Gastroesophageal sphincter (tissue), 4 donors: ENCODE measurements around the gene CDKN2D. TPM values are rescaled to one million over a fixed set of nuclear protein-coding genes. Genes with fewer than 3 reads are reported as not detected.

Experiments
- ATAC-seq: fragments of 150-250 bp; one replicate; pipeline ENCODE4 v1.9.1; 2016; ENCODE audit warnings: mild to moderate bottlenecking, moderate library complexity
- H3K27ac ChIP-seq, 4 donors: fragments of 200-600 bp; sonication (generic) in 3 of 4; 1 replicate in 3 of 4; 2 replicates in 1 of 4; pipeline ENCODE4 v1.5.1; 2016 to 2019
- H3K27me3 ChIP-seq: fragments of 200-600 bp; sonication (generic); one replicate; pipeline ENCODE4 v1.5.1; 2019
- H3K36me3 ChIP-seq, 2 donors: fragments of 200-600 bp; sonication (generic); one replicate each; pipeline ENCODE4 v1.5.1; 2019; ENCODE audit warnings: control low read depth in 1 of 2
- H3K4me1 ChIP-seq, 3 donors: fragments of 200-600 bp; sonication (generic); 1 replicate in 2 of 3; 2 replicates in 1 of 3; pipeline ENCODE4 v1.5.1; 2016 to 2019; ENCODE audit warnings: control low read depth in 2 of 3
- H3K4me3 ChIP-seq, 2 donors: fragments of 200-600 bp; sonication (generic); one replicate each; pipeline ENCODE4 v1.5.1; 2019; ENCODE audit warnings: mild to moderate bottlenecking in 1 of 2, moderate library complexity in 1 of 2
- H3K9me3 ChIP-seq, 3 donors: fragments of 200-600 bp; sonication (generic); one replicate each; pipeline ENCODE4 v1.5.1; 2017 to 2019; ENCODE audit warnings: control low read depth in 2 of 3
- CTCF ChIP-seq, 4 experiments: fragments of 200-600 bp in 2 of 4; fragments of 450-650 bp in 2 of 4; sonication (generic) in 1 of 4; IDR thresholded peaks; one replicate each; pipeline ENCODE4 v1.5.1; 2017 to 2019; ENCODE audit warnings: antibody characterized with exemption in 4 of 4, mild to moderate bottlenecking in 2 of 4, moderate library complexity in 2 of 4
- EP300 ChIP-seq: sonication (generic); formaldehyde crosslinking; IDR thresholded peaks from one replicate; pipeline ENCODE4 v1.6.1; 2017; ENCODE audit warnings: antibody characterized with exemption, mild to moderate bottlenecking
- POLR2A ChIP-seq, 2 donors: fragments of 450-650 bp; IDR thresholded peaks; one replicate each; pipeline ENCODE4 v1.6.1; 2017; ENCODE audit warnings: antibody characterized with exemption in 2 of 2, mild to moderate bottlenecking in 2 of 2, moderate library complexity in 1 of 2
- POLR2AphosphoS5 ChIP-seq: sonication (generic); formaldehyde crosslinking; IDR thresholded peaks from one replicate; pipeline ENCODE4 v1.6.1; 2017; ENCODE audit warnings: antibody characterized with exemption
- WGBS, 2 donors: methylation state at CpG; one replicate each; pipeline ENCODE4 v1.1.5; 2018; ENCODE audit warnings: low coverage in 1 of 2; 5-methylcytosine and 5-hydroxymethylcytosine counted together
- total RNA-seq, 4 donors: library from RNA; depleted of rRNA; stranded (reverse); fragments of >200 nt; gene quantifications; one replicate each; pipeline ENCODE4 v1.1.0, GENCODE V29; 2016

Gene CDKN2D
- total RNA-seq: 10 to 100 TPM in 2 of 4 donors, 1 to 10 TPM in 2; 5.4 to 15.9 (median 10.6) TPM

- WGBS, 2 donors: 0 to 1% methylated on average over 10 to 13 of the region's 71 CpGs
- no peaks in the 10 kb centered on the region for H3K36me3 ChIP-seq
- H3K4me1 ChIP-seq: peaks cover 0 to 58% (median 28%) of the 10 kb centered on the region in 3 donors
- peaks cover 4% of the 10 kb centered on the region for H3K27me3 ChIP-seq
- H3K27ac ChIP-seq: peak within 1 kb of the TSS in 3 of 4 donors; percentile 92 to 93 (median 92)
- TF ChIP-seq EP300: no peak
- TF ChIP-seq POLR2AphosphoS5: peak; percentile 70
- TF ChIP-seq CTCF (IDR thresholded peaks at IDR 0.05): peak in 3 of 4 experiments; percentile 58 to 87 (median 64)
- TF ChIP-seq POLR2A (IDR thresholded peaks at IDR 0.05): peak; percentile 65 to 76
- no peaks in the 10 kb centered on the region for H3K9me3 ChIP-seq
- ATAC-seq: peak; percentile 91
- peak within 1 kb of the TSS; percentile 39 to 95 for H3K4me3 ChIP-seq
Observed at GRCh38 chr19:10568826-10569651, at the start of gene CDKN2D. CDKN2D (minus strand) TSS chr19:10568979; CDS start chr19:10568653, 326 bp downstream.

GRCh38 chr19:10617409-10618121 lies 48.8 kb upstream of the CDKN2D start:
- no peak overlapping the region for H3K4me3 ChIP-seq
- 61 to 87% methylated on average over 8 to 10 of the region's 15 CpGs for whole genome bisulfite sequencing, 2 donors
- H3K36me3 ChIP-seq: peaks cover 0 to 10% of the 10 kb centered on the region in 2 donors
- H3K4me1 ChIP-seq: peaks cover 0 to 15% (median 0%) of the 10 kb centered on the region in 3 donors
- TF ChIP-seq POLR2AphosphoS5 (no peak), POLR2A (IDR thresholded peaks at IDR 0.05) (no peak), EP300 (no peak), CTCF (IDR thresholded peaks at IDR 0.05) (no peak)
- no peaks in the 10 kb centered on the region for H3K27me3 ChIP-seq
- H3K27ac ChIP-seq: peak overlapping the region in 1 of 4 donors; percentile 15
- ATAC-seq: no peak
- no peaks in the 10 kb centered on the region for H3K9me3 ChIP-seq

GRCh38 chr19:10615429-10616023 lies 46.7 kb upstream of the CDKN2D start:
- no peak for TF ChIP-seq POLR2AphosphoS5
- TF ChIP-seq POLR2A (IDR thresholded peaks at IDR 0.05): no peak
- no peak for TF ChIP-seq EP300
- TF ChIP-seq CTCF (IDR thresholded peaks at IDR 0.05): no peak
- Histone ChIP-seq H3K36me3 (peaks cover 0 to 5% of the 10 kb centered on the region in 2 donors), H3K27ac (no peak overlapping the region), H3K27me3 (no peaks in the 10 kb centered on the region), H3K9me3 (no peaks in the 10 kb centered on the region), H3K4me1 (peaks cover 0 to 35% (median 0%) of the 10 kb centered on the region in 3 donors), H3K4me3 (no peak overlapping the region)
- WGBS, 2 donors: 92 to 94% methylated on average over 7 to 13 of the region's 14 CpGs
- no peak for ATAC-seq

GRCh38 chr19:10612499-10613119 lies 43.8 kb upstream of the CDKN2D start:
- H3K27me3 ChIP-seq: no peaks in the 10 kb centered on the region
- ATAC-seq: peak; percentile 77
- TF ChIP-seq CTCF (IDR thresholded peaks at IDR 0.05) (no peak), POLR2AphosphoS5 (peak; percentile 18), EP300 (no peak)
- H3K36me3 ChIP-seq: no peaks in the 10 kb centered on the region
- WGBS, 2 donors: 12 to 50% methylated on average over 9 to 11 of the region's 15 CpGs
- no peak overlapping the region for H3K4me3 ChIP-seq
- H3K9me3 ChIP-seq: no peaks in the 10 kb centered on the region
- H3K27ac ChIP-seq: peak overlapping the region in 3 of 4 donors; percentile 36 to 64 (median 50)
- peaks cover 0 to 36% (median 0%) of the 10 kb centered on the region in 3 donors for H3K4me1 ChIP-seq
